Natural killer cell treated with Interleukin-12 subunit alpha and Interleukin-12 subunit beta and Interleukin-15 and Interleukin-18, amount 100 ng/mL, for 72 hours (primary cell): ENCODE data around the gene EXOC7. TPM values are rescaled to one million over a fixed set of nuclear protein-coding genes. Genes with fewer than 3 reads are reported as not detected.

ENCODE experiments used
- ATAC-seq, 2 donors: fragments of 150-1000 bp; cut with Tn5 transposase in 1 of 2; sonication (Bioruptor Pico), chemical (Tn5 transposase) in 1 of 2; 2 replicates each; pipeline ENCODE4 v1.10.0; 2021
- DNase-seq: peaks from one replicate; pipeline ENCODE4 v3.0.0; 2022; ENCODE audit warnings: low spot score
- H3K27ac Mint-ChIP-seq, 2 donors: 1 replicate in 1 of 2; 2 replicates in 1 of 2; pipeline ENCODE4 v1.8.0; 2022; ENCODE audit warnings: mixed read lengths in 2 of 2, mild to moderate bottlenecking in 1 of 2, moderate library complexity in 1 of 2
- H3K27me3 Mint-ChIP-seq, 2 donors: 1 replicate in 1 of 2; 2 replicates in 1 of 2; pipeline ENCODE4 v1.8.0; 2022; ENCODE audit warnings: mixed read lengths in 2 of 2
- H3K36me3 Mint-ChIP-seq: one replicate; pipeline ENCODE4 v1.8.0; 2022; ENCODE audit warnings: mixed read lengths
- H3K4me1 Mint-ChIP-seq, 2 donors: 1 replicate in 1 of 2; 2 replicates in 1 of 2; pipeline ENCODE4 v1.8.0; 2022; ENCODE audit warnings: low read depth in 2 of 2, mixed read lengths in 2 of 2, mild to moderate bottlenecking in 1 of 2
- H3K4me3 Mint-ChIP-seq: one replicate; pipeline ENCODE4 v1.8.0; 2022; ENCODE audit warnings: mixed read lengths
- H3K9me3 Mint-ChIP-seq: 2 replicates; pipeline ENCODE4 v1.8.0; 2022; ENCODE audit warnings: mixed read lengths
- total RNA-seq, 2 donors: library from RNA; stranded (reverse); gene quantifications; one replicate each; pipeline ENCODE4 v1.2.3, GENCODE V29; 2022

Gene EXOC7
- total RNA-seq, 2 donors from 2014 or later, result 134 to 163 TPM

GRCh38 chr17:76121932-76122430 lies 18.4 kb upstream of the EXOC7 start:
- ATAC-seq, result peak; percentile 36 to 46
- Mint-ChIP-seq H3K9me3 (no peaks in the 10 kb centered on the region), H3K27me3 (no peaks in the 10 kb centered on the region), H3K36me3 (no peaks in the 10 kb centered on the region), H3K4me3 (peak overlapping the region; percentile 47), H3K27ac (peak overlapping the region in 1 of 2 donors; percentile 34), H3K4me1 (peaks cover 6 to 12% of the 10 kb centered on the region in 2 donors)
- DNase-seq, result no peak

GRCh38 chr17:76120658-76121008 lies 17.0 kb upstream of the EXOC7 start:
- H3K27ac Mint-ChIP-seq, result peak overlapping the region in 1 of 2 donors; percentile 76
- no peaks in the 10 kb centered on the region for H3K27me3 Mint-ChIP-seq
- DNase-seq, result no peak
- H3K9me3 Mint-ChIP-seq, result no peaks in the 10 kb centered on the region
- H3K4me1 Mint-ChIP-seq, result peaks cover 6 to 12% of the 10 kb centered on the region in 2 donors
- no peak overlapping the region for H3K4me3 Mint-ChIP-seq
- no peaks in the 10 kb centered on the region for H3K36me3 Mint-ChIP-seq
- no peak for ATAC-seq

- no peaks in the 10 kb centered on the region for H3K36me3 Mint-ChIP-seq
- peak overlapping the region in 1 of 2 donors; percentile 29 for H3K27ac Mint-ChIP-seq
- H3K9me3 Mint-ChIP-seq, result no peaks in the 10 kb centered on the region
- DNase-seq, result no peak
- no peak for ATAC-seq
- H3K4me1 Mint-ChIP-seq, result peaks cover 6 to 12% of the 10 kb centered on the region in 2 donors
- H3K4me3 Mint-ChIP-seq, result no peak overlapping the region
- no peaks in the 10 kb centered on the region for H3K27me3 Mint-ChIP-seq
Observed at GRCh38 chr17:76119409-76120371, 16.1 kb upstream of the EXOC7 start.

- Mint-ChIP-seq H3K4me3 (no peak overlapping the region), H3K36me3 (no peaks in the 10 kb centered on the region), H3K4me1 (no peaks in the 10 kb centered on the region), H3K9me3 (no peaks in the 10 kb centered on the region), H3K27me3 (no peaks in the 10 kb centered on the region), H3K27ac (no peak overlapping the region)
- DNase-seq, result no peak
- no peak for ATAC-seq
Observed at GRCh38 chr17:76115138-76115754, 11.7 kb upstream of the EXOC7 start.

- no peak for DNase-seq
- Mint-ChIP-seq H3K9me3 (no peaks in the 10 kb centered on the region), H3K27ac (no peak overlapping the region), H3K4me3 (no peak overlapping the region), H3K4me1 (no peaks in the 10 kb centered on the region), H3K27me3 (no peaks in the 10 kb centered on the region), H3K36me3 (no peaks in the 10 kb centered on the region)
- ATAC-seq, result no peak
Observed at GRCh38 chr17:76111956-76112355, 8.4 kb upstream of the EXOC7 start.

- Mint-ChIP-seq H3K36me3 (no peaks in the 10 kb centered on the region), H3K27me3 (no peaks in the 10 kb centered on the region), H3K9me3 (no peaks in the 10 kb centered on the region), H3K4me3 (no peak overlapping the region), H3K4me1 (peaks cover 12 to 14% of the 10 kb centered on the region in 2 donors), H3K27ac (no peak overlapping the region)
- DNase-seq (no peak), ATAC-seq (no peak)
Observed at GRCh38 chr17:76107509-76107908, 3.9 kb upstream of the EXOC7 start.

GRCh38 chr17:76106703-76107102 lies 3.1 kb upstream of the EXOC7 start:
- Mint-ChIP-seq H3K4me3 (no peak overlapping the region), H3K27ac (no peak overlapping the region), H3K36me3 (no peaks in the 10 kb centered on the region), H3K9me3 (no peaks in the 10 kb centered on the region), H3K4me1 (peaks cover 14 to 16% of the 10 kb centered on the region in 2 donors), H3K27me3 (no peaks in the 10 kb centered on the region)
- no peak for ATAC-seq
- DNase-seq, result no peak

GRCh38 chr17:76104896-76105231 lies 1.3 kb upstream of the EXOC7 start:
- DNase-seq (no peak), ATAC-seq (no peak)
- Mint-ChIP-seq H3K27me3 (no peaks in the 10 kb centered on the region), H3K9me3 (no peaks in the 10 kb centered on the region), H3K36me3 (peaks cover 2% of the 10 kb centered on the region), H3K4me3 (peak overlapping the region; percentile 91), H3K27ac (peak overlapping the region in 1 of 2 donors; percentile 97), H3K4me1 (peaks cover 14 to 21% of the 10 kb centered on the region in 2 donors)

- ATAC-seq, result peak in 1 of 2 donors; percentile 4
- H3K4me1 Mint-ChIP-seq, result peaks cover 14 to 21% of the 10 kb centered on the region in 2 donors
- peaks cover 4% of the 10 kb centered on the region for H3K36me3 Mint-ChIP-seq
- H3K9me3 Mint-ChIP-seq, result no peaks in the 10 kb centered on the region
- peak overlapping the region; percentile 83 to 97 for H3K27ac Mint-ChIP-seq
- H3K4me3 Mint-ChIP-seq, result peak overlapping the region; percentile 91
- no peak for DNase-seq
- no peaks in the 10 kb centered on the region for H3K27me3 Mint-ChIP-seq
Observed at GRCh38 chr17:76104140-76104895, 731 bp upstream of the EXOC7 start.

GRCh38 chr17:76102944-76103273 lies 678 bp downstream of the EXOC7 start:
- H3K4me1 Mint-ChIP-seq, result peaks cover 14 to 21% of the 10 kb centered on the region in 2 donors
- ATAC-seq (no peak), DNase-seq (no peak)
- H3K27me3 Mint-ChIP-seq, result no peaks in the 10 kb centered on the region
- peaks cover 4% of the 10 kb centered on the region for H3K36me3 Mint-ChIP-seq
- no peaks in the 10 kb centered on the region for H3K9me3 Mint-ChIP-seq
- peak overlapping the region; percentile 91 for H3K4me3 Mint-ChIP-seq
- H3K27ac Mint-ChIP-seq, result peak overlapping the region; percentile 83 to 97

- Mint-ChIP-seq H3K27ac (no peak overlapping the region), H3K36me3 (peaks cover 4% of the 10 kb centered on the region)
Observed at GRCh38 chr17:76097716-76098295, 5.8 kb downstream of the EXOC7 start.

GRCh38 chr17:76095943-76096342 lies 7.6 kb downstream of the EXOC7 start:
- Mint-ChIP-seq H3K4me1 (peaks cover 0 to 5% of the 10 kb centered on the region in 2 donors), H3K4me3 (no peak overlapping the region), H3K36me3 (peaks cover 4% of the 10 kb centered on the region), H3K9me3 (no peaks in the 10 kb centered on the region), H3K27ac (no peak overlapping the region), H3K27me3 (no peaks in the 10 kb centered on the region)
- DNase-seq (no peak), ATAC-seq (no peak)

More at GRCh38 chr17:76097716-76098295, 5.8 kb downstream of the EXOC7 start:
- ATAC-seq, result no peak
- no peak for DNase-seq
- H3K4me3 Mint-ChIP-seq, result no peak overlapping the region
- H3K4me1 Mint-ChIP-seq, result peaks cover 7 to 12% of the 10 kb centered on the region in 2 donors
- H3K9me3 Mint-ChIP-seq, result no peaks in the 10 kb centered on the region
- no peaks in the 10 kb centered on the region for H3K27me3 Mint-ChIP-seq

GRCh38 chr17:76094046-76094445 lies 9.5 kb downstream of the EXOC7 start:
- Mint-ChIP-seq H3K27ac (no peak overlapping the region), H3K9me3 (no peaks in the 10 kb centered on the region), H3K4me1 (peaks cover 0 to 5% of the 10 kb centered on the region in 2 donors), H3K4me3 (no peak overlapping the region), H3K27me3 (no peaks in the 10 kb centered on the region), H3K36me3 (no peaks in the 10 kb centered on the region)
- no peak for ATAC-seq
- DNase-seq, result no peak
